Epithelial cell of proximal tubule (primary cell): ENCODE results near the gene PLCL1. TPM values are rescaled to one million over a fixed set of nuclear protein-coding genes. Genes with fewer than 3 reads are reported as not detected.

Experiments used
- DNase-seq: peaks from one replicate; pipeline ENCODE4 v3.0.0-alpha.2; 2011; ENCODE audit warnings: low read depth
- H3K4me3 ChIP-seq: 2 replicates; pipeline ENCODE4 v1.5.1; 2011; ENCODE audit warnings: low read depth, mild to moderate bottlenecking, low read length
- CTCF ChIP-seq: conservative IDR thresholded peaks from 2 replicates; pipeline ENCODE4 v1.5.1; 2012; ENCODE audit warnings: low read depth, mild to moderate bottlenecking, low read length
- total RNA-seq: library from RNA; depleted of rRNA; stranded (reverse); fragments of >200 nt; gene quantifications from 2 replicates; pipeline ENCODE4 v1.2.3, GENCODE V29; 2015

Gene PLCL1
- total RNA-seq, 1 donor from 2014 or later, result not detected

- H3K4me3 ChIP-seq, result no peak overlapping the region
- no peak for DNase-seq
- TF ChIP-seq CTCF, result no peak
Measured at GRCh38 chr2:197852108-197852507, 47.7 kb downstream of the PLCL1 start.

GRCh38 chr2:197853549-197853948 is 49.2 kb downstream of the PLCL1 start:
- DNase-seq, result no peak
- no peak for TF ChIP-seq CTCF
- H3K4me3 ChIP-seq, result no peak overlapping the region

GRCh38 chr2:197857476-197858107 is 53.2 kb downstream of the PLCL1 start:
- H3K4me3 ChIP-seq, result no peak overlapping the region
- no peak for DNase-seq
- TF ChIP-seq CTCF, result no peak

- no peak for TF ChIP-seq CTCF
Measured at GRCh38 chr2:197858607-197859140, 54.3 kb downstream of the PLCL1 start.

GRCh38 chr2:197862246-197862955 is 58.0 kb downstream of the PLCL1 start:
- TF ChIP-seq CTCF, result no peak
- no peak for DNase-seq
- no peak overlapping the region for H3K4me3 ChIP-seq

More at GRCh38 chr2:197858607-197859140, 54.3 kb downstream of the PLCL1 start:
- no peak overlapping the region for H3K4me3 ChIP-seq
- DNase-seq, result no peak

- no peak overlapping the region for H3K4me3 ChIP-seq
- TF ChIP-seq CTCF, result no peak
- no peak for DNase-seq
Measured at GRCh38 chr2:197863744-197864143, 59.4 kb downstream of the PLCL1 start.

GRCh38 chr2:197866455-197866854 is 62.1 kb downstream of the PLCL1 start:
- DNase-seq, result no peak
- no peak overlapping the region for H3K4me3 ChIP-seq
- no peak for TF ChIP-seq CTCF
